ENCODE measurements around the gene PRR11.
A peak's percentile ranks its signal among the peaks of the same experiment; 100 is the strongest.
"Not testable (repeated sequence)": the region's sequence is repeated elsewhere in the genome, so short reads cannot be mapped to it uniquely, and the experiment has no call there.

The PRR11 gene

DNA sequence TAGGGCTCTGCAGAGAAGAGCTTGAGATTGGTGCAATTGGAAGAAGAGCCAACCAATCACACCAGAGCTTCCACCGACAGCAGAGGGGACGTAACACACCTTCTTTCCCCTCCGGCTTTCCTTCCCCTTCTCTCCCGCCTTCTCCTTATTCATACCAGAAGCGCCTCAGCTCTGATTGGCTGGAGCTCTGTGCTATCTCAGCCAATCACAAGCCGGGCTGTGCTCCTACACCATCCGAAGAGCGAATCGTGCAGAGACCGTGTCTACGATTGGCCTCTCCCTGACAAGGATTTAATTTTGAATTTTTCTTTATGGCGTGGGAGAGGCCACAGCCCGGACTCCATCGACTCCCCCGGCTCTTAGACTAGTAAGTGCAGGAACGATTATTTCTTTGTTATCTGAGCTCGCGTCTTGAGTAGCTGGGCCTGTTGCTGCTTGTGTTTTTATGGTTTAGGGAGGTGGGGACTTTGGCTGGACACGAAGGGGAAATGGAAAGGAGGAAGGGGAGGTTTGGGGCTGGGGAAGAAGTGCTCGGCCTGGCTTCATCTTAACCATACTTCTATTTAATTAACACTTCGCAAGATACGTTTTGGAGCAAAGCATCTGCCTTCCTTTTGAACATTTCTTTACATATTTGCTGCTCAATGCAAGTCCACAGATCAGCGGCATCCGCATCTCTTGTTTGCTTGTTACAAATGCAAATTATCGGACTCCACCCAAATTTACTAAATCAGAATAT is at the start of gene PRR11:
Gene PRR11 (plus strand): TSS at position 308 of the 739 bp plus-strand sequence. CDS start 14,007 bp downstream, outside the sequence.
- peak; percentile 99 for DNase-seq (ENCODE audit: low read depth)

DNA sequence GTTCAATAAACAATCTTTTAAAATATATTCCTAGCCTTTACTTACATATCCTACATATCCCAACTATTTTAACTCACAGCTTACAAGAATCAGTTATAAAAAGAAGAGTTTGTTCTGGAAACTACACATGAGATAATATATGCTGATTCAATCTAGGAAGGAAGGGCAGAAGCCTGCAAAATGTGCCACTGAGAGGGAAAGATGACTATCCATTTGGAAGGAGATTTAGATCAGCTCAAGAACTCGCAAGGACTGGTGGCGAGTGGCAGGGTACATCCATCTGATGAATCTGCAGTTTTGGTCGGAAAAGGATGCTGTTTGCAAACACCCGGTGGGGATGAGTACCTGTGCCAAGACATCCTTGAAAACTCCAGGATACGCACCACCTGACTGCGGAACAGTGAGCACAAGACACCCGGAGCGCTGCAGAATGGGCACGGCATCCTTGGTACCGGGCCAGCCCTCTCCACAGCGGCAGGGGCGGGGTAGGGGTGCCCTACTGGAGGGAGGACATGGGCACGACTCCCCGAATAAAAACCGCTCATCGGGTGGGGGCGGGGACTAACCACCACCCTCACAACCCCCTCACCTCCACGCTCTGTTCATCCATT is 49.6 kb upstream of the PRR11 start:
- peak; percentile 26 for DNase-seq (ENCODE audit: low read depth)

DNA sequence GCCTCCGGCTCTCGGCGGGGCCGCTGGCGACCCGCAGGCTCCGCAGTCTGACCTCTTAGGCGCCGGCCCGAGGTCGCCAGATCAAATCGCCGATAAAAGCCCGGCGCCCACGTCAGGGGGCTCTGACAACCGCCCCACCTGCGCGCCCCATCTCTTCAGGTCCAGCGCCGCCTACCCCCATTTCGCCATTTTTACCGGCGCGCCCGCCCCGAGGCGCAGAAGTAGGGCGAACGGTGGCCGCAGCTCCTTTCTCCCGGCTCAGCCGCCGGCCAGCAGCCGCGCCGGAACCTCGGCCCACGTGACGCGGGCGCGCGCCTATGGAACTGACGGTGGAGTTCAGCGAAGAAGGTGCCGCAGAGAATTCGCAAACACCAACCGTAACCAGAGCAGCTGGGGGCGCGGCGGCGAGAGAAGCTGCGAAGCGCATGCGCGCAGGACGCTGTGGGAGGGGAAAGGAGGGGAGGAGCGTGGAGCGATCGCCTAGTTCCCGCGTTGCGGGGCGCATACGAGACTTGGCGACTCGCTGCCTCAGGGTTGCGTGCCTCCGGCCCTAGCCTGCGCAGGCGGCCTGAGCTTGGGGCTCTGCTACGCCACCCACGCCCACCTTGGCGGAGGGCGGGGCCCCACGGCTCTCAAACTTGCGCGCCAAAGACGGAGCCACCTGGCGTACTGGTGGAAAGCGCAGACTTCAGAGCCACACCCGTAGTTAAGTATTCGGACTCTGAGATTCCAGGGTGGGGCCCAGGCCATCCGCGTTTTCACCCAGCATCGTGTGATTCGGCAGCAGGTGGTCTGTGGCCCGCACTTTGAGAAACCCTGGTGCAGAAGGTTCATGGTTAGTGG is 48.9 kb upstream of the PRR11 start, which contains the start of gene TRIM37:
Gene TRIM37 (minus strand): TSS at position 418 of the 843 bp plus-strand sequence. CDS start 419 bp downstream, outside the sequence.
- DNase-seq (ENCODE audit: low read depth): peak; percentile 97

DNA sequence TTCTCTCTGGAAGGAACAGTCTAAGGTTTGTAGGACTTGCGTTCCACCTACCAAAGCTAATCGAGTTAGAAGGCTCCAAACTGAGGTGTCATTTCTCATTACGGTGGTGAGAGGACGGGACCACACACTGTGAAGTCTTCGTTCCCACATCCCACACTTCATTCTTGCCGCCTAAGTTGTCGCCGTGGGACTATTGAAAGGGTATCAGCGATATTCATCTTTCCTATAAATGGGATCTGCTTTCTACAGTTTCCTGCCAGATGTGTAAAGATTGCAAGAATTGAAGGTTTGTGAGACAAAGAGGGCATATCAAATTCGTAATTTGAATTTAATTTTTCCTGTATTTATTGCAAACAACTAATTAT is 48.3 kb upstream of the PRR11 start:
- DNase-seq (ENCODE audit: low read depth): no peak

DNA sequence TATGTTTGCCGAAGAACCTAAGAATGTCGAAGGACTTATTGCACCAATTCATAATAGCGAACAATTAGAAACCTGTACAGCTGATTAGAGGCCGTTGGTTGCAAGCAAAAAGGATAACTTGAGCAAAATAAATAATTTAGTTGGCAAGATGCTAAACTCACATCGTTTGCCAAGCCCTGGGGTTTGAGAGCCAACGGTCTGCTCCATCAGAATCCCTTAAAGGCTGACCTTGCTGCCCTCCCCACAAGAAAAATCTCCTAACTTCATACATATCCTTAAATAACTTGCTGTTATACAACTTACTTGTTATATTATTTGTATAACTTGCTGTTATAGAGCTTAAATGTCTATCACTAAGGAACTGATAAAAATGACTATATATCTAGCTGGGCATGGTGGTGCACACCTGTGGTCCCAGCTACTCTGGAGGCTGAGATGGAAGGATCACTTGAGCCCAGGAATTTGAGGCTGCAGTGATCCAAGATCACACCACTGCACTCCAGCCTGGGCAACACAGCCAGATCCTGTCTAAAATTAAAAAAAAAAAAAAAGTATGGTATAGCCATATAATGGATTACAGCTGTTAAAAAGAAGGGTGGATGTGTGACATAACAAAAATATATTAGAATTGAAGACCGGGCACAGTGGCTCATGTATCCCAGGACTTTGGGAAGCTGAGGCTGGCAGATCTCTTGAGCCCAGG is 47.0 kb upstream of the PRR11 start:
- DNase-seq (ENCODE audit: low read depth): no peak

DNA sequence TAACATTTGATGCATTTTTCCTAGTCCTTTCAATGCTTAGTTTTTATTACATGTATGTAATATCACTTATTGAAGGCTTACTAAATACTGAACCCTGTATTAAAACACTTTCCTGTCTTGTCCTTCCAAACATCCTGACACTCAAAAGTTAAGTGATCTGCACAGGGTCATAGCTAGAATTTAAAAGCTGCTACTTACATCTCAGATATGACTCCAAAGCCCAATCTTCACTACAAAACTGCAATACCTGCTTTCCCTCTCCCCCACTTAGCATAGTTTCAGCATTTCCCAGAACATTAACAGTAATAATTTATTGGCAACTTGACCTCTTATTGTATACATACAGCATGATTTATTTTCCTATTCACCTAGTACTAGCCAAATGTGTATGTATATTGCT is 44.6 kb upstream of the PRR11 start:
- no peak for DNase-seq (ENCODE audit: low read depth)

DNA sequence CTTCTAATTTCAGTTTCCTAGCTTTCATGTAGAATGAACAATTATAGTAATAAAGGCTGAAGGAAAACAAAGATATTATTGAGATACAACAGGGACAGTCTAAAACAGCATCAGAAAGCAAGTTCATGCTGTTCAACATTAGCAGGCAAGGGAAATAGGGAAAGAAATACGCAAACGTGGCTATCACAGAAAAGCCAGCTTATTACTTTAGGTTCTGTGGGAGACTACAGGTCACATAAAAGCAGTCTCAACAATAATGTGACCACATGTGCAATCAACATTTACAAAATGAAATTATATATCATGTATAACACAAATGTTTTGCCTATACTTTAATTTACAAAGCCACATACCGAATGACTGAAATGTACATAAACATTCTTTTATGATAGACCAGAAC is 44.0 kb upstream of the PRR11 start:
- DNase-seq (ENCODE audit: low read depth): no peak

DNA sequence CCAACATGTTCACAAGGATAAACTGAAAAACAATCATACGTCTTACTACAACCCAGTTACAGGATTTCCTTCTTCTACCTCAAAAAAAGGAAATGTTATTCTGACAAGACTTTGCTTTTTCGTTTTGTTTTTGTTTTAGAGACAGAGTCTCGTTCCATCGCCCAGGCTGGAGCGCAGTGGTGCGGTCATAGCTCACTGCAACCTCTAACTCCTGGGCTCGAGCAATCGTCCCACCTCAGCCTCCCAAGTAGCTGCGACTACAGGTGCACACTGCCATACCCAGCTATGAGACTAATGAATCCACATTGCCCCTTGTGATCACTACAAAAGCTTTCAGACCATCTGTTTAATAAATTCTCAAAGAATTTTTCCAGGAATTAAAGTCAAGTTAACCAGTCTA is 40.1 kb upstream of the PRR11 start:
- no peak for DNase-seq (ENCODE audit: low read depth)

DNA sequence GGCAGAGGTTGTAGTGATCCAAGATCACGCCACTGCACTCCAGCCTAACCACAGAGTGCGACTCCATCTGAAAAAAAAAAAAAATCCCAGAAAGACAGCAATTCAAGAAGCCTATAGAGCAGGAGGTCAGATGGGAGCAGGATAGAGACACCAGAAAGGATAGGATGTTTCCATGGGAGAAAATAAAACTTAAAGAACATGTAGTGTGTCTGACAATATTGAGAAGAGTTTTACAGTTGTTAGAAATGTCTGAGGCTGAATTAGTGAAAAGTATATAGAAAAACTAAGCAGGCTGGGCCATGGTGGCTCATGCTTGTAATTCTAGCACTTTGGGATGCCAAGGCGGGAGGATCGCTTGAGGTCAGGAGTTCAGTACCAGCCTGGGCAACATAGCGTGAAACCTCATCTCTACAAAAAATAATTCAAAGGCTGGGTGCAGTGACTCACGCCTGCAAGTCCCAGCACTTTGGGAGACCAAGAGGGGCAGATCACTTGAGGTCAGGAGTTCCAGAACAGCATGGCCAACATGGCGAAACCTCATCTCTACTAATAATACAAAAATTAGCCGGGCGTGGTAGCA is 33.6 kb upstream of the PRR11 start:
- DNase-seq (ENCODE audit: low read depth): no peak

DNA sequence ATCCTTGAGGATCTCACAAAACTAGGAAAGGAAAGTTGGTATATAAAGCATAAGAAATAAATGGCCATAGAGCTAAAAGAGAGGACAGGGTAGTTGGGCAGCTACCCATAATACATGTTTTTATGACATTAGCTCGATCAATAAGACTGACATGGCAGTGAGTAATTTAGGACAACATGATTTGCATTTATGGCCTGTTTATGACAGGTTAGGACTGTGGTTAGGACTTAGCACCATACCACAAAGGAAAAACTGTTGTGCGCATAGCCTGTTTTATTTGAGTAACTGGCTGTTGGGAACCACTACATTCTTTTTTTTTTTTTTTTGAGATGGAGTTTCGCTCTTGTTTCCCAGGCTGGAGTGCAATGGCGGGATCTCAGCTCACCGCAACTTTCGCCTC is 30.9 kb upstream of the PRR11 start:
- DNase-seq (ENCODE audit: low read depth): no peak

DNA sequence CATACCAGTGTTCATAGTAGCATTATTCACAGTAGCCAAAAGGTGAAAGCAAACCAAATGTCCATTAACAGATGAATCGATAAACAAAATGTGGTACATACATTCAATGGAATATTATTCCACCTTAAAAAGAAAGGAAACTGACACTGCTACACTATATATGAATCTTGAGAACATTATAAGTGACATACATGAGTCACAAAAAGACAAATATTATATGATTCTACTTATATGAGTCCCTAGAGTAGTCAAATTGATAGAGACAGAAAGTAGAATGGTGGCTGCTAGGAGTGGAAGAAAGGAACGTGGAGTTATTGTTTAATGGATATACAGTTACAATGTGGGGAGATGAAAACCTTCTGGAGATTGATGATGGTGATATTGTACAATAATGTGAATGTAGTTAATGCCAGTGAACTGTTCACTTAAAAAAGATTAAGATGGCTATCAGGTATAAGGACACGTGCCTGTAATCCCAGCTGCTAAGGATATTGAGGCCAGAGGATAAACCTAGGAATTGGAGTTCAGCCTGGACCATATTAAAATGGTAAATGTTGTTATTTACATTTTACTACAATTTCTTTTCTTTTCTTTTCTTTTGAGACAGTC is 28.6 kb upstream of the PRR11 start:
- no peak for DNase-seq (ENCODE audit: low read depth)

DNA sequence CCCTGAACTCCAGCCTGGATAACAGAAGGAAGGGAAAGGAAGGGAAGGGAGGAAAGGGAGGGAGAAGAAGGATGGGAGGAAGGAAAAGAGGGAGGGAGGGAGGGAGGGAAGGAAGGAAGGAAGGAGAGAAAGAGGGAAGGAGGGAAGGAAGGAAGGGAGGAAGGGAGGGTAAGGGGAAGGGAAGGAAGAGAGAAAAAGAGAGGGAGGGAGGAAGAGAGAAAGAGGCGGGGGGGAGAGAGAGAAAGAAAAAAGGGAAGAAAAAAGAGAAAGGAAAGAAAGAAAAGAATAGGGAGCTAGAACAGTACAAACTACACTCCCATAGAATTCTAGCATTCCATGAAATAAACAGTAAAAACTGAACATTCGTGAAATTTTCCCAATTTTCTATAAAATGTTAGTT is 25.7 kb upstream of the PRR11 start:
- no peak for DNase-seq (ENCODE audit: low read depth)

DNA sequence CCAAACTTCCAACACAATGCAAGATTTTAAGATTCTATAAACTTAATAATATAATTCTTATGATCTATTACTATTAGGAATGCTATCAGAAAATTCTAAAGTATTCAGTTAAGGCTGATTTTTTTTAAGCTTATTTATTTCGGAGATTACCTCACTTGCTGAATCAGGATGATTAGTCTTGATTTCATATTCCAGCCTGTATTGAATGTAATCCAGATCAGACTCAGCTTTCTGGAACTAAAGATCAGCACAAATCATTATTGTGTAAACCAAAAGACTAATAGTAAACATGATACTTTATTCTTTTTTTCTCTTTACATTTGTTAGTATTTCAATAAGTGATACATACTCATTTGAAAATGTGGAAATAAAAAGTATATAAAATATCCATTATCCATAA is 24.4 kb upstream of the PRR11 start:
- no peak for DNase-seq (ENCODE audit: low read depth)

DNA sequence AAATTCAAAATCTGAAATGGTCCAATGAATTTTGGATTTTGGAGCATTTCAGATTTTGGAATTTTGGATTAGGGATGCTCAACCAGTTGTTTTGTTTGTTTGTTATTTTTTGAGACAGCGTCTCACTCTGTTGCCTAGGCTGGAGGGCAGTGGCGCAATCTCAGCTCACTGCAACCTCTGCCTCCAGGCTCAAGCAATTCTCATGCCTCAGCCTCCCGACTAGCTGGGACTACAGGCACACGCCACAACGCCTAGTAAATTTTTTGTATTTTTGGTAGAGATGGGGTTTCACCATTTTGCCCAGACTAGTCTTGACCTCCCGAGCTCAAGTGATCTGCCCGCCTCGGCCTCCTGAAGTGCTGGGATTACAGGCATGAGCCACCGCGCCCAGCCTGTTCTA is 17.2 kb upstream of the PRR11 start:
- not testable (repeated sequence) for DNase-seq (ENCODE audit: low read depth)

DNA sequence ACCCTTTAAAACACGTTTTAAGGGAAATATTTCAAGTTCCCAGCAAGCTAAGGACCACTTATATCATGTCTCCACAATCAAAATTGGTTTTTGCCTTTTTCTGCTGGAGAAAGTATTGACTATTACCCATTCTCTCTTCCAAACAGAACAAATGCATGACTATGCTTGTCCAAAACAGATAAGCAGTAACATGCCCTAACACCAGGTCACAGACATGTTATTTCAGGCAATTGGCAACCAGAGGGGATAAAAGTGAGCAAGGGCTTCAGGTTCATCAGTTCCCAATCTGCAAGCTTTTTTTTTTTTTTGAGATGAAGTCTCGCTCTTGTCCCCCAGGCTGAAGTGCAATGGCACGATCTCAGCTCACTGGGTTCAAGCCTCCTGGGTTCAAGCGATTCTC is 15.6 kb upstream of the PRR11 start:
- no peak for DNase-seq (ENCODE audit: low read depth)

DNA sequence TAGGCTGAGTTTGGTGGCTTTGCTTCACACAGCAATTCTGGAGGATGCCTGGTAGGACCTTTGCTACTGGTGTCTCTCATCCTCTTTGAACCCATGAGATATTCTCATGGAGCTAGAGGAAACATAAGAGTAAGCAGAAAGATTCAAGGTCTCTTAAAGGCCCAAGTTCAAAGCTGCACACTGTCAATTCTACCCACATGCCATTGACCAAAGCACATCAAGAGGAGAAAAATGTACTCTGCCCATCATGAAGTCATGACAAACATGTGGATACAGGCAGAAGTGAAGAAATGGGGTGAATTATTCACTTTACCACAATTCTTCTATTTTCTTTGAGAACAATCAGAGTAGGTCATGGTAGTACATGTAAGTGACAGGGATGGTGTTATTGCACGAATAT is 13.7 kb upstream of the PRR11 start:
- no peak for DNase-seq (ENCODE audit: low read depth)

DNA sequence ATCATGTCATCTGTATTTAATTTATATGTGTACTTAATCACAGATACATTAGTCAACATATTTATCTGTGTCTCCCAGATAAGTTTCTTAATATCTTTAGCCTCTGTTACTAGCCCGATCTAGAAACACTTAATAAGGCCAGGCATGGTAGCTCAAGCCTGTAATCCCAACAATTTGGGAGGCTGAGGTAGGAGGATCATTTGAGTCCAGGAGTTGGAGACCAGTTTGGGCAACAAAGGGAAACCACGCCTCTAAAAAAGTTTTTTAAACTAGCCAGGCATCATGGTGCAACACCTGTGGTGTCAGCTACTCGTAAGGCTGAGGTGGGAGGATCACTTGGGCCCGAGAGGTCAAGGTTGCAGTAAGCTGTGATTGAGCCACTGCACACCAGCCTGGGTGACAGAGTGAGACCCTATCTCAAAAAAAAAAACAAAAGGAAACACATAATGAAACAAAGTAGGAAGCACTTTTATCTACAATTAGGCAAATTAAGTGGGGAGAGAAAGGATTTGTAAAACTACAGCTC is 9.9 kb upstream of the PRR11 start:
- no peak for DNase-seq (ENCODE audit: low read depth)

DNA sequence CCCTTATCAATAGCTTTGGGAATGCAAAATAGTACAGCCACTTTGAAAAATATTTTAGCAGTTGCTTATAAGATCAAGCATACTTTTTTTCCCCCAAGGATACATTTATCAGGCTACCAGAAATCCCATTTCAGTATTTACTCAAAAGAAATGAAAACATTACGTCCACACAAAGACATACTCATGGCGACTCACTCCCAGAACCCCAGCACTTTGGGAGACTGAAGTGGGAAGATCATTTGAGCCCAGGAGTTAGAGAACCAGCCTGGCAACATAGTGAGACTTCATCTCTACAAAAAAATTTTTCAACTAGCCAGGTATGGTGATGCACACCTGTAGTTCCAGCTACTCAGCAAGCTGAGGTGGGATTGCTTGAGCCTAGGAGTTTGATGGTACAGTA is 6.5 kb upstream of the PRR11 start:
- no peak for DNase-seq (ENCODE audit: low read depth)

DNA sequence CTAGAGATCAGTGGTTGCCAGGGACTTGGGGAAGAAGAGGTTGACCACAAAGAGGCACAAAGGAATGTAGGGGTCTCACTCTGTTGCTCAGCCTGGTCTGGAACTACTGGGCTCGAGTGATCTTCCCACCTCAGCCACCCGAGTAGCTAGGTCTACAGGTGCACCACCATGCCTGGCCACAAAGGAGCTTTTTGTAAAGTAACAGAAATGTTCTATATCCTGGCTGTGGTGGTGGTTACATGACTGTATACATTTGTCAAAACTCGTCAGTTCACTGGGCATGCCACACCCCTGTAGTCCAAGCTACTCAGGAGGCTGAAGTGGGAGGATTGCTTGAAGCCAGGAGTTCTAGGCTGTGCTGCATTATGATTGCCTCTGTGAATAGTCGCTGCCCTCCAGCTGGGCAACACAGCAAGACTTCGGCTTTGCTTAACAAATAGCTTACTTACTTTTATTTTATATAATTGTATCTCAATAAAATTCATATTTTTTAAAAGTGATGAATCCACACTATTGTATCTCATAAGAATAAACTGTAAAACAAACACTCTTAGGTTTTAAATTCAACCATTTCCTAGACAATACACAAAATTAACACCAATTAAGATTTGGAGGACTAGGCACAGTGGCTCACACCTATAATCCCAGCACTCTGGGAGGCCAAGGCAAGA is 5.6 kb upstream of the PRR11 start:
- no peak for DNase-seq (ENCODE audit: low read depth)

DNA sequence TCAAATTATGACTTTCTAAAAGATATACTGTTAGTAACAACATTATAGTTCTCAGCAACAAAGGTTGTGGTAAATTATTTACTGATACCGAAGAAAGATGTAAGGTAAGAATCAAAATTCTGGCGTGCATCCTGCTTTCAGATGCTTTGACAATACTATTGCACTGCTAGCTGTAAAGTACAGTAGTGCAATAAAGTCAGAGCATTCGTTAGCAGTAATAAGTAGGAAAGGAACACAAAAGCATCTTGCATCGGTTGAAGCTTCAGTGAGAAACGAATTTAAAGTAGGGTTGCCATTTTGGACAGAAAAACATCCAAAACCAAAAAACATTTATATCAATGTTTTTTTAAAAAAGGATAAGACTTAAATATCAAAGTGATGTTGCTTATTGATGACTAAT is 4.5 kb upstream of the PRR11 start:
- no peak for DNase-seq (ENCODE audit: low read depth)

DNA sequence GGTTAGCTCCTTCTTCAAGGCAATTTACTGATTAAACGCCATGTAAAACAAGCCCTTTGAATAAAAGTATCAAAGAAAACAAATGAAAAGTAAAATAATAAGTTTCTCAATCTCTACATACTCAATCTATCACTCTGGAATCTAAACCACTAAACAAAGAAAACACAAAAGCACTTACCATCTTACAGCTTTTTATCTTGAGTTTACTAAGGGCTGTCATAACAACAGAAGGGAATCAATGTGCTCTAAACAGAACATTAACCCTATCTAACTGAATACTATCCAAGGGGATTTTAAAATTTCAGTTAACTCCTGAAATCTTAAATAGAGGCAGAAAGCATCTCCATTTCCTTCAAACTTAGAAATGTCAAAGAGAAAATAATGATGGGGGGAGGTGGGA is 4.0 kb upstream of the PRR11 start:
- no peak for DNase-seq (ENCODE audit: low read depth)

Measured in CMK (cell line).